Hematopoietic multipotent progenitor cell treated with erythropoietin and hydrocortisone succinate and interleukin-3 and kit ligand, for 15 days (in vitro differentiated cells): ENCODE measurements around the gene HRH4.

Experiments used
- DNase-seq: peaks from one replicate; pipeline ENCODE4 v3.0.0-alpha.2; 2015; ENCODE audit warnings: low spot score

Gene HRH4, protein sequence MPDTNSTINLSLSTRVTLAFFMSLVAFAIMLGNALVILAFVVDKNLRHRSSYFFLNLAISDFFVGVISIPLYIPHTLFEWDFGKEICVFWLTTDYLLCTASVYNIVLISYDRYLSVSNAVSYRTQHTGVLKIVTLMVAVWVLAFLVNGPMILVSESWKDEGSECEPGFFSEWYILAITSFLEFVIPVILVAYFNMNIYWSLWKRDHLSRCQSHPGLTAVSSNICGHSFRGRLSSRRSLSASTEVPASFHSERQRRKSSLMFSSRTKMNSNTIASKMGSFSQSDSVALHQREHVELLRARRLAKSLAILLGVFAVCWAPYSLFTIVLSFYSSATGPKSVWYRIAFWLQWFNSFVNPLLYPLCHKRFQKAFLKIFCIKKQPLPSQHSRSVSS

DNA sequence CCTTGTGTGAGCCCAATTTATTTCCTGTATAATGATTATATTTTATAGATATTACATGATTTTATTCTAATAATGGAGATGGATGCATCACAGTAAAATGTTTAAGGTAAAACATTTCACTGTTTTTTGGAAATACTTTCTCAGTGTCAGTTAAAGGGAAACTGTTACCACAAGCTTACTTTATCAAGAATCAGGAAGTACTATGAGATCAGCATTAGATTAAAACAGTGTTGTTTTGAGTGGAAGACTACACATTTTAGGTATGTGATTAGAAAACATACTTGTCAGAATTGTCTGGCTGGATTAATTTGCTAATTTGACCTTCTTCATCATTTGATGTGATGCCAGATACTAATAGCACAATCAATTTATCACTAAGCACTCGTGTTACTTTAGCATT, at the start of gene HRH4:
HRH4 (plus strand) TSS at position 250 of the 400 bp plus-strand sequence; CDS start at position 342, 92 bp downstream.
- no peak for DNase-seq

DNA sequence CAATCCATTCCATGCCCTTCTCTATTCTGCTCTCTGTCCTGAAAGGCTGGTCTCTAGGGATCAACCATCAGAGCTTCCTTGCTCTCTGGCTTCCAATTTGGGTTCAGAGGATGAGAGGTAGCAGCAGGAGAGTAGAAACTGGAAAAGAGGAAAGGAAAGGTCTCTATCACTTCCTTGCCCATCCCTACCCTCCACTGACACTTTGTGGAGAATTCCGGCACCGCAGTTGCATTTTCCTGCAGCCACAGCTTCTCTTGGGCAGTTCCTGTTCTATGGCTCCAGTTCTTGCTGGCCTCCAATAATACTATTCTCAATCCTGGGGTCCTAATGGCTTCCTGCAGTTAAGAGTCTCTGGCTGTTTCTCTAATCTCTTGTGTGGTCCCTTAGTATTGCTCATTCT, 47.3 kb upstream of the HRH4 start:
- DNase-seq = no peak

DNA sequence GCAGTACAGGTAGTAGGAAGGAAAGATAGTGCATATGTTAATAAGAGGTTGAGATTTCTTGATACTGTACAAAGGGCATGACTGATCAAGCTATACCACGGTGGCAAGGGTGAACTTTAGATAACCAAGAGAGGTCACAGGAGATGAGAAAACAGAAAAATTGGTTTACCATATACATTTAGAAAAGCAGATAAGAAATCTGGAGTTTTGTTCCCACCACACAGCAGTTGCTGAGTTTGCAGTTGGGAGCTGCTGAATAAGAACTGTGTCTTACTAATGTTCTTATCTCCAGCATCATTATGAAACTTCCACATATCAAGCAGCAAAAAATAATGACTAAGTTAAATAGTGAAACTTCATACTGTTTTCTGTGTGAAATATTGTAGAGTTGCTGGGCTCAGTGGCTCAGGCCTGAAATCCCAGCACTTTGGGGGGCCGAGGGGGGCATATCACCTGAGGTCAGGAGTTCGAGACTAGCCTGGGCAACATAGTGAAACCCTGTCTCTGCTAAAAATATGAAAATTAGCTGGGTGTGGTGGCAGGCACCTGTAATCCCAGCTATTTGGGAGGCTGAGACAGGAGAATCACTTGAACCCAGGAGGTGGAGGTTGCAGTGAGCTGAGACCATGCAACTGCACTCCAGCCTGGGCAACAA, 46.0 kb upstream of the HRH4 start:
- no peak for DNase-seq

GRCh38 chr18:24417480-24417879, 43.0 kb upstream of the HRH4 start:
- no peak for DNase-seq

DNA sequence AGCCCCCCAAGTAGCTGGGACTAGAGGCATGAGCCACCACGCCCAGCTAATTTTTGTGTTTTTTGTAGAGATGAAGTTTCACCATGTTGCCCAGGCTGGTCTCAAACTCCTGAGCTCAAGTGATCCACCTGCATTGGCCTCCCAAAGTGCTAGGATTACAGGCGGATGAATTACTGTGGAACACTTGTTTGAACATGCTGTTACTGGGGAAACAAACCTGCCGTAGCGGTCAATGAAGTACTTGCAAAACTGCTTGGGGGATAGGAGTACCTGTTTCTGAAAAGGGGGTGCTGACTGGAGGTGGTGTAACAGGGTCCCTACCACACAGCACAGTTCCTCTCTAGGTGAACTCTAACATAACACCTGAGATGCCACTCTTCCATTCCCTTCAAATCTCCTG, 39.9 kb upstream of the HRH4 start:
- DNase-seq = no peak

DNA sequence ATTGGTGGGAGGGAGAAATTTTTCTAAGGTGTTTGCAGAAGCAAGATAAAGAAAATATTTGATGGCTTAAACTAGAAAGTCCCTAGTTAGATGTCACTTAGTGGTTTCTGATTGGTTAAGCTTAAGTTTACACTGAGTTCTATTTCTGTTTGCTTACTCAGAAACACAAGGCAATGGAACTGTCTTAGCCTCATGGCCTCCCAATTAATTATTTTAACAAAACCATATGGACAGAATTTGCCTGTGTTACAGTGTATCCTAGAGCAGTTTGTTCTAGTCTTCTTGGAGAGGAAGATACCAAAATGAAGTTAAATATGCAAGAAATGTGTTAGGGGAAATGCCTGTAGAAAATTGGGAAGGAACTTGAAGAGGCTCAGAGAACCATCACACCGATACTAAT, 38.6 kb upstream of the HRH4 start:
- no peak for DNase-seq

DNA sequence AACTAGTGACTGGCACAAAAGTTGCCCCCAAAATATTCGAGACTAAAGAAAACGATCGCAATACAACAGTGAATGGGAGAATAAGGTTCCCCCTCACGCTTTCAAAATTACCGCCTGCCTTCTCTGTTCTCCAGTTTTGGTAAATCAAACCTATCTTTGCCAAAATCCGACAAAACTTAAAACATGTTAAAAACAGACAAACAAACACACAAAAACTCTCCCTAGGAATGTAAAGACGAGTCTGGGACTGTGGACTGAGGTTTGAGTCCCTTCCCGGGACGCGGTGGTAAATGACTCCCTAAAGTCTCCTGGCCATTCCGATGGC, 34.4 kb upstream of the HRH4 start:
- DNase-seq = no peak

GRCh38 chr18:24426398-24427294, 33.8 kb upstream of the HRH4 start, which contains the start of gene IMPACT:
TSS of gene IMPACT (plus strand) at chr18:24426670. CDS start at chr18:24426757, 87 bp downstream.
- DNase-seq = peak; percentile 77

GRCh38 chr18:24427484-24427883, 33.0 kb upstream of the HRH4 start:
- DNase-seq = no peak

DNA sequence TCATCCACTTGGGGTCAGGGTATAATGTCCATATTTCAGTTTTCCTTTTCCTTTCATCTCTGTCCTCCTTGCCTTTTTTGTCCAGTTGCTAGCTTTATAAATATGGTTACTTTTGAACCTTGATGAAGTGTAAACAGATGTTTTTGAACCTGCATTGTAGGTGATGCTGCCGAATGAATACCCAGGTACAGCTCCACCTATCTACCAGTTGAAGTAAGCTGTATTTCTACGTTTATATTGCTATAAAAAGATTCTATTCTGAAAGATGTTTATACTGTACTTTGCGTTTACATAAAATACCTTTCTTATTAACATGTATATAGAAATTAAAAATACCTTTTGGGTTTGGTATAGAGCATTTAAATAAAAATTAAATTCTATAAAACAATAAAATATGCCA, 31.7 kb upstream of the HRH4 start:
- no peak for DNase-seq

- no peak for DNase-seq
These were observed 31.2 kb upstream of the HRH4 start for GRCh38 chr18:24429188-24429587.

GRCh38 chr18:24432618-24433017, 27.8 kb upstream of the HRH4 start:
- no peak for DNase-seq

DNA sequence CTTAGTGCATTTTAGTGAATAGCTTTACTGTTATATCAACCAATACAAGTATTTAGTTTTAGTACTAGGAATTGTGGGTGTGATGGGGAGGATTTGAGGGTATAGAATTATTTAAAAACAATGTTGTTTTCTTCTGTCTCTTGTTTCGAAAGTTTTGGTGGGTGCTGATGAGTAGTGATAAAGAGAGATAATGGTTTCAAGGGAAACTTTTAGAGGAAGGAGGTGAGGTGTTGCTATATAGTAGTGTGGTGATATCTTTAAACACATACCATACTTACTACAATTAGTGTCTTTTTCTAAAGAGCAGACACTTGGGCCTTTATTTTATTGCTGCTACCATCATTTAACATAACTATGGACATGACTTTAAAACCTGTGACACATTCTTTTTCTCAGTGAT, 23.5 kb upstream of the HRH4 start:
- no peak for DNase-seq

- no peak for DNase-seq
These were observed 16.6 kb upstream of the HRH4 start for GRCh38 chr18:24443870-24444269.

DNA sequence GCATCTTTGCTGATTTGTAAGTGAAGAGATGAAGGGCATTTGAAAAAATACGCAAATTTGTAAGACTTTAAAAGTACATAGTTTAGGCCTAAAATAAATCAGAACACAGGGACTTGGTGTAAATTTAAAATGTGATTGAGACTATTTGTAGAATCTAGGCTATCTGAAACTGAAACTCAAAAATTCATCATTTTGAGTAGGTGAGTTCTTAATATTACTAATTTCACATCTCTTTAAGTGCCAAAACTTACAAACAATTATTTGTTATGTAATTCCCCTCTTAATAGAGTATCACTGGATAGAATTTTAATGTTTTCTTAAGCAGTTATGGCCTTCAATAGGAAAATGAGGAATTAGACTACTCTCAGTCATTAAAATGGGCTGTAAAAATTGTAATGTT, 14.0 kb upstream of the HRH4 start:
- DNase-seq = no peak

- no peak for DNase-seq
These were observed 13.4 kb upstream of the HRH4 start for GRCh38 chr18:24446953-24447538.

GRCh38 chr18:24447961-24448360, 12.5 kb upstream of the HRH4 start:
- DNase-seq = no peak

GRCh38 chr18:24456549-24456948, 3.9 kb upstream of the HRH4 start:
- no peak for DNase-seq

GRCh38 chr18:24459772-24460171, 665 bp upstream of the HRH4 start:
- no peak for DNase-seq

DNA sequence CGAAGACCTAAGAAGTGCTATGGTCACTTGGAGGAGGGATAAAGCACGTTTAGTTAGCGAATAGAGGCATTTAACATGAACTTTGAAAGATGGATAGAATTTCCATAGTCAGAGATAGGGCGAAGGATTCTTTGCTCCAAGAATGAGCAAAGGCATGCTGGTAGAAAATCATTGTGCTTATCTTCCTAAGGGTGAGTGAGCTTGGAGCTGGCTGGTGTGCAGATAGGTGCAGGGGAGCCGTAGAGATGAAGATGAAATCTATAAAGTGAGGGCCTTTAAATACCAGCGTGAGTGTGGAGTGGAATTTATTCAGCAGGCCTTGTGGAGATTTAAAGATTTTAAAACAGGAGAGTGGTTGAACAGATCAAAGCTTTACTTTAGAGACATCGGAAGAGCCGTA, 1.6 kb downstream of the HRH4 start:
- DNase-seq = no peak

DNA sequence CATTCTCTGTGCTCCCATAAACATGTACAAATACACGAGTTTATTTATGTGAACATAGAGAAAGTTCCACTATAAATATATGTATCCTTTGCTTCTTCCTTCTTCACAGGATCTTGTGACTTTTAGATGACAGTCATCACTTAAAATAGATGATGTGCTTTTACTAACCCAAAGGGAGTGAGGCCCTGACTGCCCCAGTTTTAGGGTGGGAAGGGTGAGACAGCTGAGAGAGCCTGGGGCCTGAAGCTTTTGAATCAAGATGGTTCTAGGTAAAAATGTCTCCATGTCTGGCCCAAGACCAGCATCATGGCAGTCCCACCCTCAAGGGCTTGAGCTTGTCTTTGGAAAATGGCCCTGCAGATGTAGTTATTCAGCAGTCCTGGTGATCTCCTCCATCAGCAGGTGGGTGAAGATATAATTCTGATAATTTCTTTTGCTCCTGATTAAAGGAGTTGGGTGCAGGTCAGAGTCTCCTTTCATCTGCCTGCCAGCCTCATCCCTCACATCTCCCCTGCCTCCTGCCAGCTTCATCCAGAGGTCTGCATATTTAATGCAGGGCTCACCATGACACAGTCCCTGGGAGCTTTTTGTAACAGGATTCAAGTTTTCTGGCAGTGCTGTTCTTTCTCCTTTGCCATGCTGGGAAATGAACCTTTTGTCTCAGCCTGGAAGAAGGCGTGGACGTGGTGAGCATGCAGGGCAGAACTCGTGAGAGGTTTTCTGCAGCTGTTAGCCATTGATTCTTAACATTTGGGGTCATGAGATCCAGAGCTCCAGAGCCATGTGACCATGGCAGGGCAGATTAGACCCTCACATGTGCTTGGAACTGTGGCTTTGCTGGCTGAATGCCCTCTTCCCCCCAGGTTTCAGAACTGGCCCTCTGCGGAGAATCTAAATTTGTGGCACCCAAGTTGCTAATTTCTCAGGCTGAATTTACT, 2.7 kb downstream of the HRH4 start:
- DNase-seq = no peak
